ENCODE measurements around the gene ANKRD34B.

GRCh38 chr5:80576383-80576782 is 6.3 kb upstream of the ANKRD34B start:
- no peak for TF ChIP-seq CTCF (IDR thresholded peaks at IDR 0.05; ENCODE audit: insufficient read depth, low read depth, low read length)
- TF ChIP-seq EZH2 (IDR thresholded peaks at IDR 0.05; ENCODE audit: insufficient read depth, low read length) = no peak
